ENCODE data around the gene ATF6B.

ATF6B gene

GRCh38 chr6:32086661-32087573, 41.1 kb downstream of the ATF6B start:
- DNase-seq (ENCODE audit: low read depth in 1 of 2, low spot score in 1 of 2) = no peak
- TF ChIP-seq JUND (IDR thresholded peaks at IDR 0.05; ENCODE audit: low read depth) = no peak
- in situ Hi-C loops (cut with HindIII; ENCODE audit: low pct_unique_long_range_greater_than_20kb, low sequenced_read_pairs) = no loop called here

- in situ Hi-C loops (cut with HindIII; ENCODE audit: low pct_unique_long_range_greater_than_20kb, low sequenced_read_pairs) = no loop called here
- no peak for TF ChIP-seq JUND (IDR thresholded peaks at IDR 0.05; ENCODE audit: low read depth)
- DNase-seq (ENCODE audit: low read depth in 1 of 2, low spot score in 1 of 2) = peak; percentile 26 to 41
These were observed 42.1 kb downstream of the ATF6B start for GRCh38 chr6:32085759-32086459.

GRCh38 chr6:32084780-32085179, 43.3 kb downstream of the ATF6B start:
- no peak for TF ChIP-seq JUND (IDR thresholded peaks at IDR 0.05; ENCODE audit: low read depth)
- in situ Hi-C loops (cut with HindIII; ENCODE audit: low pct_unique_long_range_greater_than_20kb, low sequenced_read_pairs) = no loop called here

GRCh38 chr6:32083812-32084768, 44.0 kb downstream of the ATF6B start:
- in situ Hi-C loops (cut with HindIII; ENCODE audit: low pct_unique_long_range_greater_than_20kb, low sequenced_read_pairs) = no loop called here
- no peak for DNase-seq (ENCODE audit: low read depth in 1 of 2, low spot score in 1 of 2)
- no peak for TF ChIP-seq JUND (IDR thresholded peaks at IDR 0.05; ENCODE audit: low read depth)

More at GRCh38 chr6:32084780-32085179, 43.3 kb downstream of the ATF6B start:
- DNase-seq (ENCODE audit: low read depth in 1 of 2, low spot score in 1 of 2) = no peak

GRCh38 chr6:32082935-32083334, 45.1 kb downstream of the ATF6B start:
- no peak for DNase-seq (ENCODE audit: low read depth in 1 of 2, low spot score in 1 of 2)
- in situ Hi-C loops (cut with HindIII; ENCODE audit: low pct_unique_long_range_greater_than_20kb, low sequenced_read_pairs) = no loop called here
- TF ChIP-seq JUND (IDR thresholded peaks at IDR 0.05; ENCODE audit: low read depth) = no peak

- in situ Hi-C loops (cut with HindIII; ENCODE audit: low pct_unique_long_range_greater_than_20kb, low sequenced_read_pairs) = no loop called here
- TF ChIP-seq JUND (IDR thresholded peaks at IDR 0.05; ENCODE audit: low read depth) = no peak
- no peak for DNase-seq (ENCODE audit: low read depth in 1 of 2, low spot score in 1 of 2)
These were observed 45.6 kb downstream of the ATF6B start for GRCh38 chr6:32082478-32082877.

GRCh38 chr6:32081168-32081990, 46.7 kb downstream of the ATF6B start:
- in situ Hi-C loops (cut with HindIII; ENCODE audit: low pct_unique_long_range_greater_than_20kb, low sequenced_read_pairs) = no loop called here
- no peak for DNase-seq (ENCODE audit: low read depth in 1 of 2, low spot score in 1 of 2)
- TF ChIP-seq JUND (IDR thresholded peaks at IDR 0.05; ENCODE audit: low read depth) = no peak

GRCh38 chr6:32079566-32080290, 48.3 kb downstream of the ATF6B start:
- TF ChIP-seq JUND (IDR thresholded peaks at IDR 0.05; ENCODE audit: low read depth) = no peak
- no peak for DNase-seq (ENCODE audit: low read depth in 1 of 2, low spot score in 1 of 2)
- in situ Hi-C loops (cut with HindIII; ENCODE audit: low pct_unique_long_range_greater_than_20kb, low sequenced_read_pairs) = no loop called here

- no peak for TF ChIP-seq JUND (IDR thresholded peaks at IDR 0.05; ENCODE audit: low read depth)
- peak in 1 of 2 experiments; percentile 19 for DNase-seq (ENCODE audit: low read depth in 1 of 2, low spot score in 1 of 2)
- in situ Hi-C loops (cut with HindIII; ENCODE audit: low pct_unique_long_range_greater_than_20kb, low sequenced_read_pairs) = no loop called here
These were observed 51.7 kb downstream of the ATF6B start for GRCh38 chr6:32076321-32076809.

GRCh38 chr6:32075781-32076180, 52.3 kb downstream of the ATF6B start:
- TF ChIP-seq JUND (IDR thresholded peaks at IDR 0.05; ENCODE audit: low read depth) = no peak
- in situ Hi-C loops (cut with HindIII; ENCODE audit: low pct_unique_long_range_greater_than_20kb, low sequenced_read_pairs) = no loop called here
- DNase-seq (ENCODE audit: low read depth in 1 of 2, low spot score in 1 of 2) = no peak

All from T47D (cell line).